HEK293T (cell line): Measurements from ENCODE around the gene TPD52L1.

Experiments
- ARNT ChIP-seq: fragments of 450-650 bp; IDR thresholded peaks from 2 replicates; pipeline ENCODE4 v1.6.1; 2017; ENCODE audit warnings: mild to moderate bottlenecking
- ELF4 ChIP-seq: fragments of 450-650 bp; IDR thresholded peaks from 2 replicates; pipeline ENCODE4 v1.6.1; 2017; ENCODE audit warnings: antibody characterized with exemption
- FOXM1 ChIP-seq: fragments of 450-650 bp; IDR thresholded peaks from 2 replicates; pipeline ENCODE4 v1.6.1; 2017; ENCODE audit warnings: mild to moderate bottlenecking, borderline replicate concordance
- L3MBTL2 ChIP-seq: fragments of 450-650 bp; conservative IDR thresholded peaks from 2 replicates; pipeline ENCODE4 v1.6.1; 2016; ENCODE audit warnings: mild to moderate bottlenecking
- PKNOX1 ChIP-seq: fragments of 450-650 bp; IDR thresholded peaks from 2 replicates; pipeline ENCODE4 v1.6.1; 2016
- SP1 ChIP-seq: fragments of 450-650 bp; IDR thresholded peaks from 2 replicates; pipeline ENCODE4 v1.6.1; 2017
- SUZ12 ChIP-seq: fragments of 450-650 bp; IDR thresholded peaks from 2 replicates; pipeline ENCODE4 v1.6.1; 2016; ENCODE audit warnings: mild to moderate bottlenecking
- ZNF384 ChIP-seq: fragments of 450-650 bp; IDR thresholded peaks from 2 replicates; pipeline ENCODE4 v1.6.1; 2016

- TF ChIP-seq SUZ12 (no peak), SP1 (no peak), FOXM1 (no peak), PKNOX1 (no peak), ZNF384 (no peak), ARNT (no peak), L3MBTL2 (no peak), ELF4 (no peak)
Measured at GRCh38 chr6:125262016-125263013, 108.7 kb downstream of the TPD52L1 start.
